Cortex of kidney (tissue), 1 donor: Measurements from ENCODE around the gene ZNF354C.

ENCODE experiments used
- DNase-seq: peaks from one replicate; lab custom pipeline; 2025; lab: John Stamatoyannopoulos, UW

ZNF354C gene

DNA sequence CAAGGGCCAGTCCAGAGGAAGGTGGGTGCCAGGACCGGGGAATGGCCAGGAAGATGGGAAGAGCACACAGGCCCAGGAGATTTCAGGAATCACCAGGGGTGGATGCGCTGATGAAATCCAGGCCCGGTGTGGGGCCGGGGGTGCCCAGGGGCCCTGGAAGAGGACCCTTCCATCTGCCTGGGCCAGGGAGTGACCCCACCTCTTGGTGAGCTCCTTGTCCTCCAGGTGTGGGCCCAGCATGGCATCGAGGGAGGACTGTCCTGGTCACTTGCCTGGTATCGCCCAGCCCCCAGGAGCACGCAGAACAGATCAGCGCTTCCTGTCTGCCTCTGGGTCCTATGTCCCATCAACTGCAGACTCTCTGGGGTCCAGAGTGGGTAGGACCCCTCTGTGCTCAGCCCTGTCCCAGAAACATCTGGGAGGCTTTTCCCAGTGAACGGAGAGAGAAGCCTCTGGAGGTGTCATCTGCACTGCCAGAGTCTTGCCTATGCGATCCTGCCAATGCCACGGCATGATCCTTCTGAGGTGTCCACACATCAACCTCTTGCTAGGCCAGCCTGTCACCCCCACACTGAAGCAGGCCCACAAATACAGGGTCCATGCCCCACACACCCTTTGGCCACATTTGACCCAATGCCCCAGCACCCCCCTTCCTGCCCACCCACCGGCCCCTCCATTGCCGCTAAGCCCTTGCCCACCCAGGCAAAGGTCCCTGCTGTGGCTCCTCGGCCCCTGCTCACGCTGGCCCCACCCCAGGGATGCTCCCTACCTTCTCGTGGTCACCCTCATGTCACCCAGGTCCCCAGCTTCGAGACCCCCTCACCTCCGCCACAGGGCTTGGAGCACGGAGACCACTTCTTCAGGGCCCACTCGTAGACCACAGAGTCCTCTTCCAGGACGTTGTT is 67.2 kb downstream of the ZNF354C start:
- DNase-seq = no peak

DNA sequence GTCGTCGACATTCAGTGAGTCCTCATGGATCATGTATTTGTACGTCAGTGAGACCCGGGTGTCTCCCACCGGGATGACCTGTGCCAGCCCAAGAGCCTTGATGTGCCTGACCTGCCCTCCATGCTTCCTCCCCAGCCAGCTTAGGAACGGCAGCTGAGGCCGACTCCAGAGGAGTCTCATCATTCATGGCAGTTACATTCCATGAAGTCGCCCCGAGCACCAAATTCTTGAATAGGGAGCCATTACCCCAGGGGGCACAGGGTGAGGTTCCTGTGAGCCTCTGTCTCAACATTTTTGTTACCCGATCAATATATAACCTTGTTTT is 67.8 kb downstream of the ZNF354C start:
- no peak for DNase-seq

DNA sequence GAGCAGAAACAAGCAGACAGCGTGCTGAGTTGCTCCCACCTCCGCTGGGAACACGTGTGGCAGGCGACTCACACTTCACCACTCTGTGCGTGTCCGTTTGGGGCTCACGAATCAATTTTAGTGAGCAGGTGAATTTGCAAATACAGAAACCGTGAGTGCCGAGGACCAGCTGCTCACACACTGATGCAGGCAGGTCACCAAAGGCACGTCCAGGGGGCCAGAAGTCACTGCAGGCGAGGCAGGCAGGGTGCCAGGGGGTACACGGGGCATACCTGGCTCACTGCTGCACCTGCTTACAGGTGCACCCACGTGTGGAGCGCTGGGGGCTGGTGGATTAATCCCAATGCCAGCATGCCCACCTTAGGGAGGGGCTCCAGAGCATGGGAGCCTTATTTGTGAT is 68.8 kb downstream of the ZNF354C start:
- no peak for DNase-seq

DNA sequence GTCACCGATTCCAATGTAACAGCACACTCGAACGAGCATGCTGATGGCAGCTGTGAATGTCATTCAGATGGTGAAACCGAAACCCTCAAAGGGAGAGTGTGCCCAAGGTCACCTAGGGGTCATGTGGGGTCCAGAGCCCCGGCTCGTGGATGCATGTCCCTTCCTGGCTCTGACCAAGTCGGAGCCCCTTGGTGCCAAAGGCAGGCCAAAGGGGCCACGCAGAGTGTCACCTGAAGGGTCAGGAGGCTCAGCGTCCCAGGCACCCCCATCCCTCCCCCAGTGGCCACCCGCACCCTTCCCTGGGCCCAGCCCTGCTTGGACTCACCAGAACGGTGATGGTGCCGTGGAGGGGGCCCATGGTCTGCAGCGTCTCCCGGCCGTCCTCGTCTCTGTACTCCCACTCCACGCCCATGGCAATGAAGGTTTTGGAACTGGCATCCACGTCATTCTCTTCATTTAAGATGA is 69.5 kb downstream of the ZNF354C start:
- no peak for DNase-seq

DNA sequence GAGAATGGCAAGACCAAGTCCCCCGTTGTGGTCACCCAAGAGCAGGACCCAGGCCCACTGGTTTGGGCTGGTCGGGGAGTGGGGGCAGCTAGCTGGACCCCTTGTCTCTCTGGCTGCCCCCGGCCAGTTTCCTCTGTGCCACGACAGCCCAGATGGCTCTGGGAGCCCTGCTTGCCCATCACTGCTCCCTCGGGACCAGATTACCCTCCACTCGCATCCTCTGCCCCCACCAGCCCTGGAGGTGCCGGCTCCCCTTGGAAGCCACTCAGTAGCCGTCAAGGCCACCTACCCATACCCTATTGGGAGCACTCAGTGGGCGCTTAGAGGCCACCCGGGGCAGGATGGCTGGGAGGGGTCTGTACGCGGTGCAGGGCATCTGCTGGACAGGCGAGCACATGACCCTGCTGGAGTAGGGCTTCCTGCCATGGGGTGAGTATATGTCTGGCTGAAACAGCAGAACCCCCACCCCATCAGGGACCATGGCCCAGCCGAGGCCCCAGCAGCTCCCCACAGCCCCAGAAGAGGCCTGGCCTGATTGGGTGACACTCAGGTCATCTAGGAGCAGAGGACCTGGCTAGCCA is 70.0 kb downstream of the ZNF354C start:
- DNase-seq = no peak

DNA sequence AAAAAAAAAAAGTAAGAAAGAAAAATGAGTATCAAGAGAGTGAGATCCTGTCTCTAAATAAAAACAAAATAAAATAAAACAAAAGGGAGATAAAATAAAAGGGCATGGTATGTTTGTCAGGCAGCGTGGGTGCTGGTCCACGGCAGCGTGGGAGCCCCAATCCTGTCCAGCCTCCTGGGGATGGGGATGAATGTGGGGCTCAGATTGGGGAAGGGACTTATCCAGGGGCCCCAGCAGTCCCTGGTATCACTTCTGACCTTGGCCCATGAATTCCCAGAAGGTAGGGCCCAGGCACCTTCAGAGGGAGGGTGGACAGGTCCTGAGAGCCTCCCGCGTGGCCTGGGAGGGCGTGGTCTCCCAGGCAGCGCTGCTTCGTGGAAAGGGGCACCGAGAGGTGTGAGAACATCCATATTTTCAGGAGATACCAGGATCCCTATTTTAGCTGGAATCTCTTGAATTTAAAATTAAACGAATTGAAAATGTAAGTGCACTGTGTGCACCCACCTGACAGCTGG is 71.2 kb downstream of the ZNF354C start:
- no peak for DNase-seq

DNA sequence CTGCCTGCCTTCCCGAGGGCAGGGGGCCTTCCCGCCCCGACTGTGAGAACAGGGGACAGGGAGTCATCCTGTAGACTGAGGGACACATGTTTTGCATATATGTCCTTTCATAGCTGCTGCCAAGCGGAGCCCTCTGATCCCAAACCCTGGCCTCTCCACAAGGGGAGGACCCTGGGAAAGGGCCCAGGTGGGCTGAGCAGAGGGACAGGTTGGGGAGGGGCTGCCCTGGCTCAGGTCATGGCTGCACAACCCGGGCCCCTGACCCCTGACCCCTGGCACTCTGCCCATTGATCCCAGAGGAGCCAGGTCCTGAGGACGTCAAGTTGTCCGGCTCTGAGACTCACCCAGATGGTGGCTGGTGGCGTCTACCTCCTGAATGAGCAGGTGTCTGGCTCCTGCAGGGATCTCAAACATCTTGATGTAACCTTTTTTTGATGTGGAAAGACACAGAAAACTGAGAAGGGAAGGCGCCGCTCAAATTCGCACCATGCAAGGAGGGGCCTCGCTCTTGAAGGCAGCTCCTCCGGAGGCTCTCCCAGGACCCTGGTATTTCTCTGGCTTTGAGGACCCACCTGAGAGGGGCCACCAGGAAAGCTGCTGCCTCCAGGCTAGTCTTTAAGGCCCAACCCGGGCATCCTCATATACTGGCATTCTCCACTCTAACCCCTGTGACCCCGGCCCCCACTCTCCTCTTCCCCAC is 71.9 kb downstream of the ZNF354C start:
- no peak for DNase-seq

DNA sequence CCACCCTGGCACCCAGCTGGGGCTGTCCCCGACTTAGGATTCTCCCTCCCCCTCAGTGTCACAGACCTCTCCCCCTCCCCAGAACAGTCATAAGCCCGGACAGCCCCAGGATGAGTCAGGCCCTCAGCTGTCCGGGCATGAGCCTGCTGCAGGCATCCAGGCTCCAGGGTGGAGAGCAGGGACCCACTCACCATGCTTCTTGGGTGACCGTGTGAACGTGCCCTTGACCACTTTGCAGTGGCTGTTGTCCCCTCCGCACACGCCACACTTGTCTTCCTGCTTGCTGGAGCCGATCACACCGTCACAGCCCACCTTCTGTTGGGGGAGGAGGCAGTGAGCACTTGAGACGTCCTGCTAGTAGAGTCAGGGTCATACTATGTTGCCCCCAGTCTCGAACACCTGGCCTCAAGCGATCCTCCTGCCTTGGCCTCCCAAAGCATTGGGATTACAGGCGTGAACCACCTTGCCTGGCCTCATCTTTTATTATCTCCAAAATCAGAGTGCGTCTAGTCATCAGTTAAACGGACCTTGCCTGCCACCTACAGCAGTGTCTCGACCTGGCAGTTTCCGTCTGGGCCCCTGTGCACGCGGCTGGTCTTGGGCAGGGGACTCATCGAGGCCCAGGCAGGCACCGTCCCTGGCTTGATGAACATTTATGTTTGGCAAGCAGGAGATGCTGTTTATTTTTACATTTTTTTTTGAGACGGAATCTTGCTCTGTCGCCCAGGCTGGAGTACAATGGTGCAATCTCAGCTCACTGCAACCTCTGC is 72.6 kb downstream of the ZNF354C start:
- DNase-seq = no peak
